ENCODE data around the gene FGF19. TPM values are rescaled to one million over a fixed set of nuclear protein-coding genes. Genes with fewer than 3 reads are reported as not detected.

Gene FGF19
- total RNA-seq, 1 experiment from 2014 or later = not detected

DNA sequence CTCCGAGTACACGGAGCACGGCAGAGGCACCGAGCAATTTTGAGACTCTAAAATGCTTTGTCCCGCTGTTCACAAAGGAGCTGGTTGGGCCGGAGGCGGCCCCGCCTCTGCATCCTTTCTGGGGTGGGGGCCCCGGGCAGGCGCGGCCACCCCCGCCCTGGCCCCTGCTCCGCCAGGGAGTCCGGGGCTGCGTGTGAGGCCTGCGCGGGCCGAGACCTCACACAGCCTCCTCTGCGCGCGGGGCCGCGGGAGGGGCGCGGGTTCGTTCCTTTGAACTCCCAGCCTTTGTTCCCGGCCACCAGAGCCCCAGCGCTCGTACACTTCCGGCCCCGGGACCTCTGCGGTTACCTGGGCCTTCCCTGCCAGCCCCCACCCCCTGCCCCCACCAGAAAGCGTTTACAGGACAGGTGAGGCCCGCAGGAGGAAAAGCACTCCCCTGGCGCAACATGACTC, 1.6 kb downstream of the FGF19 start:
- POLR2A ChIA-PET (ENCODE audit: unreplicated experiment) = no interaction called here
- no peak for ATAC-seq
- intact Hi-C loops (cut with micrococcal nuclease) = no loop called here

DNA sequence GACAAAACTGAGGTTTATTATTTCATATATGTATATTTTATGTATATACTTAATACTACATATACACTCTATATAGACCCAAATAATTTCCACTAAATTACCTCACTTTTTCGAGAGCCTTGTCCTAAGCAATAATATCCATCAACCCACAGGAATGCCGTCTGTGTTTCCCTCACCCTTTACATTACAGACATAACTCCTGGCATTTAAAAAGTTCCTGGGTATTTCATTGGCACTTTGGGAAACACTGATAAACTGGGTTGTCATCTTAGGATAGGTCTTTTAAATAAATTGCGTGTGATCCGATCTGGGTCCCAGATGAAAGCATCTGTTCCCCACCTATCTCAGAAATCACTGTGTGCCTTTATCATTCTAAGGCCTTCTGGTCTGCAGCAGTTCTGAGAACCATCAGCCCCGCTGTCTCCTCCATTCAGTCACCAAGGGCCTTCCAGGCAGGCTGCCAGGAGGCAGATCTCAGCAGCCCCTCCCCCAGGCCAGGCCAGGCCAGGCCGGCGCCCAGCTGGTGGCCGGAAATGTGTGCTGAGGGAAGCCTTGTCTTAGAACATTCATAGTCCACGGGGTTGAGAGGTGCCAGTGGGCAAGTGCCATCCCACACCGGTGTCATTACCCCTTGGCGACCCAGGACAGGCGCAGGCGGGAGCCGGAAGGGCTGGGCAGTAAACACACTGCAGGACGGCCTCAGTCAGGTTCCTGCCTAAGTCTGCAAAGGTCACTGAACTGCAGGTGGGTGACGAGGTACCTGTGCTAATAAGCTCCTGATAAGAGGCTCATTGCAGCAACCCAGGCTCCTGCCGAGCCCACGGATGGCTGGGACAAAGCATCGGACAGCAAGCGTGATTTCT, 3.3 kb downstream of the FGF19 start:
- Histone ChIP-seq H3K27me3 (ENCODE audit: low read length) (no peaks in the 10 kb centered on the region), H3F3A (ENCODE audit: low read length, unreplicated experiment) (no peaks in the 10 kb centered on the region), H3K9ac (ENCODE audit: low read length) (no peak overlapping the region), H3K4me3 (ENCODE audit: low read length) (no peak overlapping the region), H3K79me2 (ENCODE audit: low read length) (no peaks in the 10 kb centered on the region), H3K4me1 (ENCODE audit: insufficient read depth, low read length) (peaks cover 23% of the 10 kb centered on the region), H2AFZ (ENCODE audit: low read length) (peak overlapping the region; percentile 16; the same call in 1 of the 2 replicates), H4K20me1 (ENCODE audit: low read length) (no peaks in the 10 kb centered on the region), H3K27ac (ENCODE audit: low read length) (no peak overlapping the region), H3K36me3 (ENCODE audit: low read depth, low read length) (no peaks in the 10 kb centered on the region), H3K4me2 (ENCODE audit: low read length) (peak overlapping the region; percentile 13), H3K9me2 (replicated peaks; ENCODE audit: low read length) (no peaks in the 10 kb centered on the region), H3K9me3 (ENCODE audit: low read length) (no peaks in the 10 kb centered on the region)
- POLR2A ChIA-PET (ENCODE audit: unreplicated experiment) = no interaction called here
- intact Hi-C loops (cut with micrococcal nuclease) = no loop called here
- CTCF ChIA-PET = no interaction called here
- peak; percentile 67 for DNase-seq
- TF ChIP-seq, protein P1, sequence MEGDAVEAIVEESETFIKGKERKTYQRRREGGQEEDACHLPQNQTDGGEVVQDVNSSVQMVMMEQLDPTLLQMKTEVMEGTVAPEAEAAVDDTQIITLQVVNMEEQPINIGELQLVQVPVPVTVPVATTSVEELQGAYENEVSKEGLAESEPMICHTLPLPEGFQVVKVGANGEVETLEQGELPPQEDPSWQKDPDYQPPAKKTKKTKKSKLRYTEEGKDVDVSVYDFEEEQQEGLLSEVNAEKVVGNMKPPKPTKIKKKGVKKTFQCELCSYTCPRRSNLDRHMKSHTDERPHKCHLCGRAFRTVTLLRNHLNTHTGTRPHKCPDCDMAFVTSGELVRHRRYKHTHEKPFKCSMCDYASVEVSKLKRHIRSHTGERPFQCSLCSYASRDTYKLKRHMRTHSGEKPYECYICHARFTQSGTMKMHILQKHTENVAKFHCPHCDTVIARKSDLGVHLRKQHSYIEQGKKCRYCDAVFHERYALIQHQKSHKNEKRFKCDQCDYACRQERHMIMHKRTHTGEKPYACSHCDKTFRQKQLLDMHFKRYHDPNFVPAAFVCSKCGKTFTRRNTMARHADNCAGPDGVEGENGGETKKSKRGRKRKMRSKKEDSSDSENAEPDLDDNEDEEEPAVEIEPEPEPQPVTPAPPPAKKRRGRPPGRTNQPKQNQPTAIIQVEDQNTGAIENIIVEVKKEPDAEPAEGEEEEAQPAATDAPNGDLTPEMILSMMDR (conservative IDR thresholded peaks at IDR 0.05; ENCODE audit: low read depth, low read length) = no peak
- TF ChIP-seq EZH2 (IDR thresholded peaks at IDR 0.05; ENCODE audit: low read length, unreplicated experiment) (no peak), EZH2phosphoT487 (IDR thresholded peaks at IDR 0.05; ENCODE audit: borderline replicate concordance, low read length) (no peak)
- BruUV-seq (replicated peaks) = no TSS peak
- ATAC-seq = peak; percentile 67

More for the DNA sequence above, 1.6 kb downstream of the FGF19 start:
- no peaks in the 10 kb centered on the region for H3K27me3 ChIP-seq (ENCODE audit: low read length)
- no peak for DNase-seq
- H3K36me3 ChIP-seq (ENCODE audit: low read depth, low read length) = no peaks in the 10 kb centered on the region
- H3K4me2 ChIP-seq (ENCODE audit: low read length) = no peak overlapping the region
- no peak overlapping the region for H3K9ac ChIP-seq (ENCODE audit: low read length)
- H3K27ac ChIP-seq (ENCODE audit: low read length) = no peak overlapping the region
- BruUV-seq (replicated peaks) = no TSS peak
- H3K9me2 ChIP-seq (replicated peaks; ENCODE audit: low read length) = no peaks in the 10 kb centered on the region
- H3K9me3 ChIP-seq (ENCODE audit: low read length) = no peaks in the 10 kb centered on the region
- no peak overlapping the region for H3K4me3 ChIP-seq (ENCODE audit: low read length)
- no peaks in the 10 kb centered on the region for H3K79me2 ChIP-seq (ENCODE audit: low read length)
- CTCF ChIA-PET = interaction anchor here (0.6 kb wide), 1 partner anchor 929 kb away, joined by 3 read pairs; no protein-coding TSS in a partner anchor
- H4K20me1 ChIP-seq (ENCODE audit: low read length) = no peaks in the 10 kb centered on the region
- no peak for TF ChIP-seq EZH2 (IDR thresholded peaks at IDR 0.05; ENCODE audit: low read length, unreplicated experiment)
- H3F3A ChIP-seq (ENCODE audit: low read length, unreplicated experiment) = no peaks in the 10 kb centered on the region
- H3K4me1 ChIP-seq (ENCODE audit: insufficient read depth, low read length) = peaks cover 13% of the 10 kb centered on the region
- no peak overlapping the region for H2AFZ ChIP-seq (ENCODE audit: low read length)

DNA sequence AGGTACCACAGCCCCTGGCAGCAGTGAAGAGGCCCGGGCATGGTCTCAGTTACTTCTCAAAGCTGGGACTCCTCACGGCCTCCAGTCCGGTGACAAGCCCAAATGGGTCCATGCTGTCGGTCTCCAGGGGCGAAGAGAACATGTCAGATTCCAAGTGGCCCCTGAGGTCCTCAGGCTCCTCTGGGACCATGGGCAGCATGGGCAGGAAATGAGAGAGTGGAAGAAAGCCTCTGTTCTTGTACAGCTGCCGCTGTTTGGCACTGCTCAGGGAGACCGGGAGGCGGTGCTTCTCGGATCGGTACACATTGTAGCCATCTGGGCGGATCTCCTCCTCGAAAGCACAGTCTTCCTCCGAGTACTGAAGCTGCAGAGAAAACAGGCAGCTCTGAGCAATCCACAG, 4.6 kb downstream of the FGF19 start:
- Histone ChIP-seq H3F3A (ENCODE audit: low read length, unreplicated experiment) (no peaks in the 10 kb centered on the region), H2AFZ (ENCODE audit: low read length) (no peak overlapping the region), H4K20me1 (ENCODE audit: low read length) (no peaks in the 10 kb centered on the region), H3K27ac (ENCODE audit: low read length) (no peak overlapping the region), H3K27me3 (ENCODE audit: low read length) (no peaks in the 10 kb centered on the region), H3K9ac (ENCODE audit: low read length) (no peak overlapping the region), H3K4me1 (ENCODE audit: insufficient read depth, low read length) (peaks cover 20% of the 10 kb centered on the region), H3K9me3 (ENCODE audit: low read length) (no peaks in the 10 kb centered on the region), H3K9me2 (replicated peaks; ENCODE audit: low read length) (no peaks in the 10 kb centered on the region), H3K4me2 (ENCODE audit: low read length) (no peak overlapping the region), H3K36me3 (ENCODE audit: low read depth, low read length) (no peaks in the 10 kb centered on the region), H3K79me2 (ENCODE audit: low read length) (no peaks in the 10 kb centered on the region), H3K4me3 (ENCODE audit: low read length) (no peak overlapping the region)
- no TSS peak for BruUV-seq (replicated peaks)
- DNase-seq = no peak
- ATAC-seq = no peak
- CTCF ChIA-PET = no interaction called here
- POLR2A ChIA-PET (ENCODE audit: unreplicated experiment) = no interaction called here
- intact Hi-C loops (cut with micrococcal nuclease) = no loop called here
- no peak for TF ChIP-seq EZH2 (IDR thresholded peaks at IDR 0.05; ENCODE audit: low read length, unreplicated experiment)
- TF ChIP-seq EZH2phosphoT487 (IDR thresholded peaks at IDR 0.05; ENCODE audit: borderline replicate concordance, low read length) = no peak
- TF ChIP-seq, protein P1 (conservative IDR thresholded peaks at IDR 0.05; ENCODE audit: low read depth, low read length) = no peak
